ENCODE measurements around the gene PDCD2L. TPM values are rescaled to one million over a fixed set of nuclear protein-coding genes. Genes with fewer than 3 reads are reported as not detected.

PDCD2L gene
- total and polyA plus RNA-seq, 9 of the 15 experiments (the other 6 are each of a cell fraction or from before 2014, with no cell fraction given) = 12.1 to 68.5 (median 56.3) TPM

GRCh38 chr19:34367624-34367957 lies 36.6 kb upstream of the PDCD2L start (continued):
- TF ChIP-seq CHD7 (IDR thresholded peaks at IDR 0.05; ENCODE audit: low read depth, low read length) = no peak

All from K562 (cell line).